H9 (cell line): ENCODE results near the gene ZNF564. TPM values are rescaled to one million over a fixed set of nuclear protein-coding genes. Genes with fewer than 3 reads are reported as not detected.

ENCODE experiments used
- DNase-seq: peaks from one replicate; pipeline ENCODE4 v3.0.0-alpha.2; 2017
- H2AFZ ChIP-seq: one replicate; pipeline ENCODE4 v1.6.1; 2013; ENCODE audit warnings: mild to moderate bottlenecking, low read length, control low read depth, moderate library complexity
- H2AK5ac ChIP-seq: 2 replicates; pipeline ENCODE4 v1.6.1; 2013; ENCODE audit warnings: low read length, control low read depth, mixed read lengths; ENCODE audit not compliant: insufficient read length
- H2BK120ac ChIP-seq: one replicate; pipeline ENCODE4 v1.6.1; 2013; ENCODE audit warnings: low read depth, mild to moderate bottlenecking, low read length, control low read depth, inconsistent platforms; ENCODE audit not compliant: poor library complexity, severe bottlenecking
- H2BK12ac ChIP-seq: 2 replicates; pipeline ENCODE4 v1.6.1; 2013; ENCODE audit warnings: low read length, control low read depth, mixed read lengths, low read depth; ENCODE audit not compliant: insufficient read length
- H2BK15ac ChIP-seq: 2 replicates; pipeline ENCODE4 v1.6.1; 2013; ENCODE audit warnings: low read depth, low read length, control low read depth
- H2BK20ac ChIP-seq: one replicate; pipeline ENCODE4 v1.6.1; 2013; ENCODE audit warnings: low read depth, mild to moderate bottlenecking, low read length, control low read depth, inconsistent platforms; ENCODE audit not compliant: poor library complexity, severe bottlenecking
- H2BK5ac ChIP-seq: 2 replicates; pipeline ENCODE4 v1.6.1; 2013; ENCODE audit warnings: low read length, control low read depth, mixed read lengths; ENCODE audit not compliant: insufficient read length
- H3K14ac ChIP-seq: 2 replicates; pipeline ENCODE4 v1.6.1; 2013; ENCODE audit warnings: low read length, control low read depth; ENCODE audit not compliant: insufficient read depth
- H3K18ac ChIP-seq: 2 replicates; pipeline ENCODE4 v1.6.1; 2013; ENCODE audit warnings: low read depth, mild to moderate bottlenecking, mixed read lengths, low read length, control low read depth; ENCODE audit not compliant: insufficient read length
- H3K23ac ChIP-seq: 2 replicates; pipeline ENCODE4 v1.6.1; 2013; ENCODE audit warnings: low read length, control low read depth, mixed read lengths, low read depth; ENCODE audit not compliant: insufficient read length
- H3K23me2 ChIP-seq: 2 replicates; pipeline ENCODE4 v1.6.1; 2013; ENCODE audit warnings: low read depth, mild to moderate bottlenecking, mixed read lengths, low read length, control low read depth; ENCODE audit not compliant: insufficient read length, poor library complexity, severe bottlenecking
- H3K27ac ChIP-seq: 2 replicates; pipeline ENCODE4 v1.5.1; 2013; ENCODE audit warnings: low read length, control low read depth, mixed read lengths, low read depth; ENCODE audit not compliant: insufficient read length
- H3K27me3 ChIP-seq: 2 replicates; pipeline ENCODE4 v1.6.1; 2013; ENCODE audit warnings: low read length, control low read depth, inconsistent platforms; ENCODE audit not compliant: insufficient read depth
- H3K4ac ChIP-seq: 2 replicates; pipeline ENCODE4 v1.6.1; 2013; ENCODE audit warnings: low read depth, mild to moderate bottlenecking, control low read depth, inconsistent platforms, low read length, moderate library complexity
- H3K4me1 ChIP-seq: 2 replicates; pipeline ENCODE4 v1.6.1; 2013; ENCODE audit warnings: low read length, control low read depth, inconsistent platforms; ENCODE audit not compliant: insufficient read depth
- H3K4me2 ChIP-seq: 2 replicates; pipeline ENCODE4 v1.6.1; 2013; ENCODE audit warnings: low read length, control low read depth, mixed read lengths; ENCODE audit not compliant: insufficient read length, insufficient read depth
- H3K56ac ChIP-seq: 2 replicates; pipeline ENCODE4 v1.6.1; 2013; ENCODE audit warnings: low read depth, mild to moderate bottlenecking, mixed read lengths, low read length, control low read depth; ENCODE audit not compliant: insufficient read length
- H3K79me1 ChIP-seq: 2 replicates; pipeline ENCODE4 v1.6.1; 2013; ENCODE audit warnings: low read depth, mild to moderate bottlenecking, moderate library complexity, low read length, control low read depth, inconsistent platforms; ENCODE audit not compliant: insufficient read depth, poor library complexity, severe bottlenecking
- H3K79me2 ChIP-seq: 2 replicates; pipeline ENCODE4 v1.6.1; 2013; ENCODE audit warnings: low read length, control low read depth, inconsistent platforms; ENCODE audit not compliant: insufficient read depth
- H3K9ac ChIP-seq: 2 replicates; pipeline ENCODE4 v1.6.1; 2013; ENCODE audit warnings: low read length, control low read depth, mixed read lengths; ENCODE audit not compliant: insufficient read length; ENCODE audit errors: extremely low read depth
- H3K9me3 ChIP-seq: one replicate; pipeline ENCODE4 v1.6.1; 2013; ENCODE audit warnings: low read depth, low read length, inconsistent platforms; ENCODE audit not compliant: control insufficient read depth
- H3T11ph ChIP-seq: one replicate; pipeline ENCODE4 v1.6.1; 2013; ENCODE audit warnings: mild to moderate bottlenecking, low read length, control low read depth, inconsistent platforms
- H4K20me1 ChIP-seq: one replicate; pipeline ENCODE4 v1.6.1; 2013; ENCODE audit not compliant: control insufficient read depth, insufficient read length, insufficient read depth
- H4K5ac ChIP-seq: 2 replicates; pipeline ENCODE4 v1.6.1; 2013; ENCODE audit warnings: low read depth, mild to moderate bottlenecking, mixed read lengths, low read length, control low read depth; ENCODE audit not compliant: insufficient read length
- H4K8ac ChIP-seq: replicated peaks from 2 replicates; pipeline ENCODE4 v1.6.1; 2013; ENCODE audit warnings: low read length, control low read depth, mixed read lengths, low read depth; ENCODE audit not compliant: insufficient read length
- H4K91ac ChIP-seq: 2 replicates; pipeline ENCODE4 v1.6.1; 2013; ENCODE audit warnings: low read depth, mild to moderate bottlenecking, moderate library complexity, mixed read lengths, low read length, control low read depth; ENCODE audit not compliant: insufficient read length
- H3K27ac Mint-ChIP-seq, 3 experiments: 2 replicates in 2 of 3; 3 replicates in 1 of 3; pipeline ENCODE4 v1.8.0; 2020 to 2021; ENCODE audit warnings: mixed read lengths in 3 of 3, mild to moderate bottlenecking in 1 of 3, moderate library complexity in 1 of 3
- H3K27me3 Mint-ChIP-seq: 2 replicates; pipeline ENCODE4 v1.8.0; 2021; ENCODE audit warnings: low read depth, mild to moderate bottlenecking, moderate library complexity, mixed read lengths
- H3K36me3 Mint-ChIP-seq, 3 experiments: 2 replicates in 2 of 3; 3 replicates in 1 of 3; pipeline ENCODE4 v1.8.0; 2020 to 2021; ENCODE audit warnings: low read depth in 3 of 3, mixed read lengths in 3 of 3; ENCODE audit not compliant: insufficient read depth in 1 of 3
- H3K4me1 Mint-ChIP-seq, 2 experiments: 2 replicates each; pipeline ENCODE4 v1.8.0; 2020; ENCODE audit warnings: mixed read lengths in 2 of 2
- H3K4me3 Mint-ChIP-seq, 2 experiments: 2 replicates in 1 of 2; 3 replicates in 1 of 2; pipeline ENCODE4 v1.8.0; 2020 to 2021; ENCODE audit warnings: mild to moderate bottlenecking in 2 of 2, mixed read lengths in 2 of 2, moderate library complexity in 1 of 2
- H3K9me3 Mint-ChIP-seq, 2 experiments: 2 replicates in 1 of 2; 3 replicates in 1 of 2; pipeline ENCODE4 v1.8.0; 2020; ENCODE audit warnings: mild to moderate bottlenecking in 2 of 2, mixed read lengths in 2 of 2, moderate library complexity in 1 of 2
- WGBS: extraction: QIAGEN DNeasy Blood & Tissue Kit; methylation state at CpG from one replicate; pipeline ENCODE4 v1.1.7; 2013; ENCODE audit warnings: missing lambda C conversion rate, low lambda C conversion rate, mixed read lengths; ENCODE audit not compliant: insufficient read length; ENCODE audit errors: extremely low coverage; 5-methylcytosine and 5-hydroxymethylcytosine counted together
- total RNA-seq: library from RNA; stranded (reverse); gene quantifications from 2 replicates; pipeline ENCODE4 v1.2.1, GENCODE V29; 2021
- TF ChIP-seq, protein P1 (sequence below): fragments of 200-600 bp; sonication (generic); conservative IDR thresholded peaks from 3 replicates; pipeline ENCODE4 v1.8.0; 2021; ENCODE audit warnings: antibody characterized with exemption, mild to moderate bottlenecking

The ZNF564 gene
- total RNA-seq, 1 experiment from 2014 or later, result 11.3 TPM

DNA sequence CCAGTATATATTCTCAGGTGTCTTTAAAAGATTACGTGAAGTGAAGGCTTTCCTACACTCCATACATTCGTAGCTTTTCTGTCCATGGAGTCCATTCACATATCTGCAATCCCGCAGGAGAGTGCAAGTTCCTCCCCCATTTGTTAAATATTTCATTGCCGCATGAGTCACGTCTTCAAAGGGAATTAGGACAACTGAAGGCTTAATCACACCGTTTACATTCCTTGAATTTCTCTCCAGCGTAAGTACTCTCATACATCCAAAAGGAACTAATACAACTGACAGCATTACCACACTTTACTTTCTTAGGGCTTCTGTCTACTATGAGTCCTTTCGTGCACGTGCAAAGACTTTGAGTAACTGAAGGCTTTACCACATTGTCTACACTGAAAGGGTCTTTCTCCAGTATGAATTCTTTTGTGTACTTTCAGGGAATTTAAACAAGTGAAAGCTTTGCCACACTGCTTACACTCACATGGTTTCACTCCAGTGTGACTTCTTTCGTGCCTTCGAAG is 29.0 kb upstream of the ZNF564 start:
- H3K4me1 ChIP-seq, result no peaks in the 10 kb centered on the region
- Mint-ChIP-seq H3K4me1 (0 out of 4 replicates have a peak, but pooled peaks cover 0 to under 1% of the 10 kb centered on the region in 2 experiments), H3K36me3 (peaks cover 53 to 58% (median 57%) of the 10 kb centered on the region in 3 experiments), H3K27ac (no peak overlapping the region), H3K9me3 (peaks cover 41 to 45% of the 10 kb centered on the region in 2 experiments), H3K4me3 (no peak overlapping the region), H3K27me3 (no peaks in the 10 kb centered on the region)
- no peak overlapping the region for H2BK20ac ChIP-seq
- no peak overlapping the region for H3K9ac ChIP-seq
- H4K8ac ChIP-seq, result no peak overlapping the region
- H3K79me1 ChIP-seq, result no peaks in the 10 kb centered on the region
- H3K4me2 ChIP-seq, result no peak overlapping the region
- no peak overlapping the region for H3K18ac ChIP-seq
- no peaks in the 10 kb centered on the region for H3K79me2 ChIP-seq
- no peak overlapping the region for H3K56ac ChIP-seq
- peaks cover 16% of the 10 kb centered on the region for H3K9me3 ChIP-seq
- no peaks in the 10 kb centered on the region for H3K23me2 ChIP-seq
- no peak overlapping the region for H2AK5ac ChIP-seq
- no peak overlapping the region for H3T11ph ChIP-seq
- H3K23ac ChIP-seq, result no peak overlapping the region
- no peak overlapping the region for H4K5ac ChIP-seq
- H3K27me3 ChIP-seq, result no peaks in the 10 kb centered on the region
- no peak for DNase-seq
- no peaks in the 10 kb centered on the region for H4K20me1 ChIP-seq
- no peak overlapping the region for H2AFZ ChIP-seq
- TF ChIP-seq, protein P1, sequence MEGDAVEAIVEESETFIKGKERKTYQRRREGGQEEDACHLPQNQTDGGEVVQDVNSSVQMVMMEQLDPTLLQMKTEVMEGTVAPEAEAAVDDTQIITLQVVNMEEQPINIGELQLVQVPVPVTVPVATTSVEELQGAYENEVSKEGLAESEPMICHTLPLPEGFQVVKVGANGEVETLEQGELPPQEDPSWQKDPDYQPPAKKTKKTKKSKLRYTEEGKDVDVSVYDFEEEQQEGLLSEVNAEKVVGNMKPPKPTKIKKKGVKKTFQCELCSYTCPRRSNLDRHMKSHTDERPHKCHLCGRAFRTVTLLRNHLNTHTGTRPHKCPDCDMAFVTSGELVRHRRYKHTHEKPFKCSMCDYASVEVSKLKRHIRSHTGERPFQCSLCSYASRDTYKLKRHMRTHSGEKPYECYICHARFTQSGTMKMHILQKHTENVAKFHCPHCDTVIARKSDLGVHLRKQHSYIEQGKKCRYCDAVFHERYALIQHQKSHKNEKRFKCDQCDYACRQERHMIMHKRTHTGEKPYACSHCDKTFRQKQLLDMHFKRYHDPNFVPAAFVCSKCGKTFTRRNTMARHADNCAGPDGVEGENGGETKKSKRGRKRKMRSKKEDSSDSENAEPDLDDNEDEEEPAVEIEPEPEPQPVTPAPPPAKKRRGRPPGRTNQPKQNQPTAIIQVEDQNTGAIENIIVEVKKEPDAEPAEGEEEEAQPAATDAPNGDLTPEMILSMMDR, result no peak
- H2BK5ac ChIP-seq, result no peak overlapping the region
- H3K14ac ChIP-seq, result no peak overlapping the region
- no peak overlapping the region for H3K27ac ChIP-seq
- no peak overlapping the region for H3K4ac ChIP-seq
- no peak overlapping the region for H2BK120ac ChIP-seq
- H4K91ac ChIP-seq, result no peak overlapping the region
- no peak overlapping the region for H2BK12ac ChIP-seq
- H2BK15ac ChIP-seq, result no peak overlapping the region
- WGBS, result no CpG with 5 or more reads among the region's 11 CpGs
